Activated CD4-positive, alpha-beta T cell treated with anti-CD3 and anti-CD28 coated beads for 4 hours (primary cell): Measurements from ENCODE around the gene ALKBH8.
"Not testable (repeated sequence)": the region's sequence is repeated elsewhere in the genome, so short reads cannot be mapped to it uniquely, and the experiment has no call there.

ENCODE experiments used
- DNase-seq, 2 donors: peaks; one replicate each; pipeline ENCODE4 v3.0.0-alpha.2; 2020

The ALKBH8 gene

DNA sequence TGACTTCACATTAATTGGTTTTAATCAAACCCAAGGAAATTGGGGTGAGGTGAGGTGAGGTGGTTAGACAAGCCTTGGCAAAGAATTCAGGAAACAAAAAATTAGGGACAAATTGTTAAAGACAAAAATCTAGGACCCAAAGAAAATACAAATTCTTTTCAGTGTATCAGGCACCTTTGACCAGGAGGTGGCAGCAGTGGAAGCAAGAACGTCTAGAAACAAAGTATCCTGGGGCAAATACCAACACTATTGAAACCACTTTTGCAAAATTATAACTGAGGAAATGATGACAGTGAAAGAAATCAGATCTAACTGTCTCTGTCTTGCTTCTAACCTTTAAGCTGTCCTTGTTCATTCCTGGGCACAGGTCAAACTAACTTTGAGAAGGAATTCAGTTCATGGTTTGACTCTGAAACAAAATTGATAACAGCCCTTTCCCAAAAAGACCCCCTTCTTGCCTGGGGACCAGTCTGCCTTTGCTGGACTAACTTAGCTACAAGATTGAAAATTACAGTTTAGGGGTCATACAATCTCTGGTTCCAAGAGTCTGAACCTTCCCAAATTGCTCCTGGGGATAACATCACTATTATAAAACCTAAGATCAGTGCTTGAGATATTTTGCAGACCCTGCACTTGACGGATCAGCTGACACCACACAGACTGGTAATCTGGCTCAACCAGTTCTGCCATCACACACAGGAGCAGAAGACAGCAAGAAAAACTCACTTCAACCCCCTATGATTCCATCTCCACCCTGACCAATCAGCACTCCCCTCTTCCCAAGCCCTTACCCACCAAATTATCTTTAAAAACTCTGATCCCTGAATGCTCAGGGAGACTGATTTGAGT lies 11.2 kb upstream of the ALKBH8 start:
- peak; percentile 53 to 64 for DNase-seq

GRCh38 chr11:107573438-107573837 lies 7.9 kb upstream of the ALKBH8 start:
- no peak for DNase-seq

DNA sequence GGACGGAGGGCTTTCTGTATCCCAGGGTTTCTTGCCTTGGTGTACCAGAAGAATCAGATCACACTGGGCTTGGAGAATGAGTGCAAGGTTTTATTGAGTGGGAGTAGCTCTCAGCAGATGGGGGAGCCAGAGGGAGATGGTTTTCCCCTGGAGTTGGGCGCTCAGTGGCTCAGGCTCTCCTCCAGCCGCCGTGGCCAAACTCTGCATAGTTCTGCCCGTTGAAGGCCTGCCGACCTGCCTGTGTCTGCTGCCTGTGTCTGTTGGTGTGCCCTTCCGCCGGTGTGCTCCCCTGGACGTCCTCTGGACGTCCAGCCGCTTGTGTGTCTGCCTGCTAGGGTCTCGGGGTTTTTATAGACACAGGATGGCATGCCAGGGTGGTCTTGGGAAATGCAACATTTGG lies 4.5 kb upstream of the ALKBH8 start:
- no peak for DNase-seq

DNA sequence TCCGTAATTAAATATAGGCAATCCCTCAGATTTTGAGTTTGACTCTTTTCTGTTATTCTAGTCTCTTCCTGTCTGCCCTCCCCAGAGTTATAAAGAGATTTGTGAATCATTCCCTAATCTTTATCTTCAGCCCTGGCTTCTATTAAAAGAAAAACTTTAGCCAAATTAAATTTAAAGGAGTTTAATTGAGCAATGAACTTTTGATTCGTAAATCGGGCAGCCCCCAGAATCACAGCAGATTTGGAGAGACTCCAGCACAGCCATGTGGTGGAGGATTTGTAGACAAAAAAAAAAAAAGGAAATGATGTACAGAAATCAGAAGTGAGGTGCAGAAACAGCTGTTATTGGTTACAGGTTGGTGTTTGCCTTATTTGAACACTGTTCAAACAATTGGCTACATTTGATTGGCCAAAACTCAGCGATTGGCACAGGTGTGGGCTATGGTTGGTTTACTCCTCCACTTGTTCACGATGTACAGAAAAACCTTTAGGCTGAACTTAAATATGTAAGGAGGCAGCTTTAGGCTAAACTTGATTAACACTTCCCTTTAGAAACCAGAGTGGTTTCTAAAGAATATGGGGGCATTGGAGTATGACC lies 2.3 kb upstream of the ALKBH8 start:
- no peak for DNase-seq

DNA sequence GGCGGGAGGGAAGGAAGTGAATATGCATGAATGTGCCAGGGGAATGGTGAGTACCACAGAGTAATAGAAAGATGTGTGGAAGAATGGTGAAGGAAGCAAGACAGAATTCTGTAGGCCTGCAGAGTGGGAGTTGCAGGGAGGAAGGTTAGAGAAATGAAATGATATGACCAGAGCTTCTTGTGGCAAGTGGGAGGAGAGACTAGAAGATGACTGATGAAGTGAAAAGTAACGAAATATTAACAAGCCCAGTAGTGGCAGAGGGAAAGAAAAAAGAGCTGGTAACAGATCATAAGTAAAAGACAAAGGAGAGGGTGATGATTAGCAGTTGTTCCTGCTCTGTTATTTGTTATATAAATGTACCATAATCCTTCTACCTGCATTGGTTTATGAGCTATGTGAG lies 1.0 kb upstream of the ALKBH8 start:
- no peak for DNase-seq

- not testable (repeated sequence) for DNase-seq
These were observed 493 bp upstream of the ALKBH8 start for GRCh38 chr11:107565955-107566501.

DNA sequence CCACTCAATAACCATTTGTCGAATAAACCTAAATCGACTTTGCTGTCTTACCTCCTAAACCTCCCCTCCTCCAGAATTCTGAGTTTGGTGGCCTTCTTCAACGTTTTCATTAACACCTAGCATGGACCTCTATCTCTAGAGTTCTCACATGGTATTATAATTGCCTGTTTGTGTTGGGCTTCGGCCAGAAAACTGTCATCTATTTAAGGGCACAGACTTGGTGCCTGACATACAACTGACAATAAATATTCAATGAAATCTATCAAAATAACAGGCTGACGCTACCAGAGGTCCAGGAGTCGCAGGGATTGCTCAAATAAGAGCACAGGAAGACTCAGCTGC lies 687 bp downstream of the ALKBH8 start:
- no peak for DNase-seq

GRCh38 chr11:107563702-107564101 lies 1.8 kb downstream of the ALKBH8 start:
- DNase-seq: peak; percentile 19 to 34

GRCh38 chr11:107562647-107563208 lies 2.8 kb downstream of the ALKBH8 start:
- DNase-seq: peak in 1 of 2 donors; percentile 2

DNA sequence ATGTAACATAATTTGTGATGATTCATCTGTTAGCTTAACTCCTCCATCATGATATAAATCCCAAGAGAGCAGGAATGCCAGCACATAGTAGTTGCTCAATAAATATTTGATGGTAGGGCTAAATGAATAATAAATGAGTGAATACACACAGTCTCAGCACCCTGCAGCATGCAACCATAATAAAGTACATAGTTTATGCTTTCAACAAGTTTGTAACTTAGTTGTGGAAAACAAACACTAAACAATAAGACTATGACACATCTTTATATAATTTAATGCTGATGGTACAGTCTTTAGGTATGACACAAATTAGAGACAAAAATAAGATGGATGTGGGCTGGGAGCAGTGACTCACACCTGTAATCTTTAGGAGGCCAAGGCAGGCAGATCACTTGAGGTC lies 3.8 kb downstream of the ALKBH8 start:
- no peak for DNase-seq

- DNase-seq: no peak
These were observed 15.2 kb downstream of the ALKBH8 start for GRCh38 chr11:107550304-107550703.

DNA sequence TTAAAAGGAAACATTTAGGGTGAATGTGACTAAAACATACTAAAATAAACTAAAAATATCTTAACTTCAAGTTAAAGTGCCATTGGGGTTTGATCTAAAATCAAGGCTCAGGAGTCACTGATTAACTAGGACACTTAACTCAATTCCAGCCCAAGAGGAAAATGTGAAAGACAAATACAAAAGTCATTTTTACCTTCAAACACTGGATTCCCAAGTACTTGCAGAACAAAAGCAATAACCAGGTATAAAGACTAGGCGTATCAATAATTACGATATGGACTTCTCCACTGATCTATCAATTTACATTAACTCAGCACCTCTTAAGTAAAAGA lies 15.6 kb downstream of the ALKBH8 start:
- no peak for DNase-seq

DNA sequence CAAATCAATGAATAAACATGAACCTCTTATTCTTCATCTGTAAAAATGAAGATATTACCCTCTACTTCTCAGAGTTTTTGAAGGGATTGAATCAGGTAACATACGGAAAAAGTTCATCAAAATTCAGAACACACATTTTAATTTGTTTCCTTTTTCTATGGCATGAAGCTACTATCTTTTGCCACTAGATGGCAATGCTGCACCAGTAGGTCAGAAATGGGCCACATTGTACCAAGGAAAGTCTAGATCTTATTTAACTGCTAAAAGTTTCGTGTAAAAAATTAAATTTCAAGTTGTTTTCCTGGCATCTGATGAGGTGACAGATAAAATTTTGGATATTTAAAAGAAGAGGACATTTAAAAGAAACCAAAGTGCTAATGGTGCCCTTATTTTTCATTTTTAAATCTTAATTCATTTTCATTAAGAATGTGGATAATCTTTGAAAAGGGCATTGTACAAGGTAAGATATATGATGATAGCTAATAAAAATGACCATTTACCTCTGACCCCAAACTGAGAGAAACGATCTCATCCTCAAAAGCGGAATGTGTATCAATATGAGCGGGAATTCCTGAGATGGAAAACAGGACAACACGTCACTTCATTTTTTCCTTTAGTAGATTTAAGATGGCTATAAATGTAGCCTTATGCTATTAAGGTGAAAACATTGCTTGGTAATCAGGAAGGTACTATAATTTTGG lies 16.1 kb downstream of the ALKBH8 start:
- peak in 1 of 2 donors; percentile 41 for DNase-seq

GRCh38 chr11:107547961-107548360 lies 17.6 kb downstream of the ALKBH8 start:
- DNase-seq: no peak

DNA sequence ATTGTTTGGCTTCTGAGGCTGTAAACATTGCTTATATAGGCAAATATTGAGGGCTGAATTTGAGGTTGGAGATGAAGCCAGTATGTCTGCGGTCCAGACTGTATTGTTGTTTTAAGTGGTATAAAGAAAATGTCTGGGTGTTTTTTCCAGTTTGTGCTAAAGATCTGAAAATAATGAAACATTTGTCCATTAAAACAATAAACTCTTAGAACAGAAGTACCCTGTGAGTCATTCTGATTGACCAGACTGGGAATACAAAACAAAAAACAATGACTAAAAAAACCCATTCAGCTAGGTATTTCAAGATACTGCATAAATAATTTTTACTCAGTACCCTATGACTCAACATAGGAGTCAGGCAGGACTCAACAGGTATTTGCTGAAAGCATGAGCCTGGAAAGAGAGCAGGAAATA lies 20.4 kb downstream of the ALKBH8 start:
- no peak for DNase-seq

DNA sequence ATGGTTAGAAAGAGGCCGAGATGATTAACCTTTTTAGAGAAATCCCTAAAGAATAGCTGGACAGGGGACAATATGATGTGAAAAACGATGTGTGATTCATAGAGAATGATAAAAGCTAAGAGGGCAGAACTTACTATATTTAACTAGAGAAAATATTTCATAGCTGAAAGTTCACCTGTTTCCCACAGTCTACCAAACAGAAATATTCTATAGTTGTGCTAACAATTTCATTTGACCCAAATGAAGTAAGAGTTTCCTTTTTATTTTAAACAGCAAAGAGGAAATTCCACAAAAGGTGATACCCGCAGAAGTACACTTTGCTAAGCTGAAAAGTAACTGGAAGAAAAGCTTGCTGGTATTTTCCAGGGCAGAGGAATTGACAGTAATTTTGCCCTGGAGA lies 26.7 kb downstream of the ALKBH8 start:
- no peak for DNase-seq

DNA sequence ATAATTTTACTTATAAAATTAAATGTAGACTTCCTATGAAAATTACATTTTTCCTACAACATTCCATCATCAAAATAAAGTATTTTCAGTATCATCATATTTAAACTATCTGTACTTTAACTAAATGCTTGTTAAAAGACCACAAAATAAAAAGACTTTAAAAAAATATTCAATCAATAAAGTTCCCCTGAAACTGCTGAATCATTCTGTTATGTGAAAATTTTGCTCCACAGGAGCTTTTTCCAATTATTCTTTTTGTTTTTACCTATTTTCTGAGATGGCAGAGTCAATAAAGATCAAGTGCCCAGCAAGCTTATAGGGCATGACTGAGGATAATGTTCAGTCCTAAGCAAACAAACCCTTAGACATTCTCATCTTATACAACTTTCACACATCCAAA lies 27.3 kb downstream of the ALKBH8 start:
- DNase-seq: no peak

GRCh38 chr11:107537155-107537554 lies 28.4 kb downstream of the ALKBH8 start:
- DNase-seq: not testable (repeated sequence)

DNA sequence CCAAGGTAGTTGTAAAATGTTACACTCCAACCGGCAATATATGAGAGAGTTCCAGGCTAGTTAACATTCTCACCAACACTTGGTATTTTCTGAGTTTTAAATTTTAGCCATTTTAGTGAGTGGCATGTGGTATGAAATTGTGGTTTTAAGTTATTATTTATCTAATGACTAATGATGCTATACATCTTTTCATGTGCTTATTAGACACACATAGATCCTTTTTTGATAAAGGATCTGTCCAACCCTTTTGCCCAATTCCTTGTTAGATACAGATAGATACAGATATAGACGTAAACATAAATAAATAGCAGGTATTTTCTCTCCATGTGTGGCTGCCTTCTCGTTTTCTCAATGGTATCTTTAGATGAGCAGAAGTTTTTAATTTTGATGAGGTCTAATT lies 39.3 kb downstream of the ALKBH8 start:
- DNase-seq: no peak

DNA sequence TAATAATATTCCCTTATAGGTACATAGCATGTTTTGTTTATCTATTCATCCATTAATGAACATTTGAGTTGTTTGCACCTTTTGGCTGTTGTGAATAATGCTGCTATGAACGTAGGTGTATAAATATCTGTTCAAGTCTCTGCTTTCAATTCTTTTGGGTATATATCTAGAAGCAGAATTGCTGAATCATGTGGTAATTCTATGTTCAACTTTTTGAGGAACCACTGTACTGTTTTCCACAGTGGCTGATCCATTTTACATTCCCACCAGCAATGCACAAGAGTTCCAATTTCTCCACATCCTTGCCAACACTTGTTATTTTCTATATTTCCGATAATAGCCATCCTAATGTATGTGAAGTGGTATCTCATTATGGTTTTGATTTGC lies 56.7 kb downstream of the ALKBH8 start:
- no peak for DNase-seq

- DNase-seq: no peak
These were observed 57.2 kb downstream of the ALKBH8 start for GRCh38 chr11:107508201-107508857.

- no peak for DNase-seq
These were observed 59.8 kb downstream of the ALKBH8 start for GRCh38 chr11:107505647-107506225.

DNA sequence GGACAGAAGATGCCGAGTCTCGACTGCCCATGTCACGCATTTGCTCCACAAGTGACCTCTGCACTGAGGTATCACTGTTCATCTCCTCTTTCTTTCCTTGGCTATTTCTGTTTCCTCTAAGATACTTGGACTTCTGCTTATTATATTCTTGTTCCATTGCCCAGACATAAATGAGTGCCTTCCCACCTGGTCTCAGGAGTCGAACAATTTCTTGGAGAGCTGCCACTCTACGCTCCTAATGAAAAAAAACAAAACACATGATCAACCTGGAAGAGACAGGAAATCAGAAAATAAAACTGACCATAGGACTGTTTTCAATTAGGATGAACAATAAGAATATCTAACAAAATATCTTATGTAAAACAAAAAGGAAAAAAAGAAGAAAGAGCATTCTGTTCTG lies 60.6 kb downstream of the ALKBH8 start:
- no peak for DNase-seq
